Epithelial cell of proximal tubule (primary cell): ENCODE results near the gene TTLL7. TPM values are rescaled to one million over a fixed set of nuclear protein-coding genes. Genes with fewer than 3 reads are reported as not detected.

ENCODE experiments used
- DNase-seq: peaks from one replicate; pipeline ENCODE4 v3.0.0-alpha.2; 2011; ENCODE audit warnings: low read depth
- H3K4me3 ChIP-seq: 2 replicates; pipeline ENCODE4 v1.5.1; 2011; ENCODE audit warnings: low read depth, mild to moderate bottlenecking, low read length
- total RNA-seq: library from RNA; depleted of rRNA; stranded (reverse); fragments of >200 nt; gene quantifications from 2 replicates; pipeline ENCODE4 v1.2.3, GENCODE V29; 2015
- TF ChIP-seq, protein P1 (sequence below): conservative IDR thresholded peaks from 2 replicates; pipeline ENCODE4 v1.5.1; 2012; ENCODE audit warnings: low read depth, mild to moderate bottlenecking, low read length

The TTLL7 gene
- total RNA-seq, 1 donor from 2014 or later: 5.3 TPM

DNA sequence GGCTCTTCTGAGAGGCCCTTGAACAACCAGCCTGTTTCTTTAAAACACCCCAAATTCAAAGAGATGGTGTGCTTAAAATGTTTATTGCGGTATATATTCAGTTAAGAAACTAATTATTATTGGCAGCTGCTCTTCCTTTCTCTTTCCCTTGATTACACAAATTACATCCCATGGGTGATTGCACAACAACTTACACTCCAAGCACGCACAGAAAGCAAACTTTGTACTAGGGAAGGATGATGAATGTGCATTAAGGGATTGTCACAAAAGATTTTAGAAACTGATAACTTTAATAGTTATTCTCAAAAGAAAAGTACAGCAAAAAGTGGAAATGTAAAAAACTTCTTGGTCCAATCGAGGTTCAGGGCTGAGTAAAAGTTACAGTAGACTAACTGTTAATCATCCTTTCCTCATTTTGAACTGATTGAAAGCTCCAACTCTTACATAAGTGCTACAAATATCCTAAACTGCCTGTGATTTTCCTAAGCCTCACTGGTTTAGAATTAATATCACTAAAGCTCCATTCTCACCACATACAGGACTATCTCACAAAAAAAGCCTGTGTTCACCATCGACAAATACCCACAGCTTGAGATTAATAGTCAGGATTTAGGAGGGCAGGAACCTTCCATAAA is 153.4 kb downstream of the TTLL7 start:
- no peak for DNase-seq
- H3K4me3 ChIP-seq: no peak overlapping the region
- TF ChIP-seq, protein P1, sequence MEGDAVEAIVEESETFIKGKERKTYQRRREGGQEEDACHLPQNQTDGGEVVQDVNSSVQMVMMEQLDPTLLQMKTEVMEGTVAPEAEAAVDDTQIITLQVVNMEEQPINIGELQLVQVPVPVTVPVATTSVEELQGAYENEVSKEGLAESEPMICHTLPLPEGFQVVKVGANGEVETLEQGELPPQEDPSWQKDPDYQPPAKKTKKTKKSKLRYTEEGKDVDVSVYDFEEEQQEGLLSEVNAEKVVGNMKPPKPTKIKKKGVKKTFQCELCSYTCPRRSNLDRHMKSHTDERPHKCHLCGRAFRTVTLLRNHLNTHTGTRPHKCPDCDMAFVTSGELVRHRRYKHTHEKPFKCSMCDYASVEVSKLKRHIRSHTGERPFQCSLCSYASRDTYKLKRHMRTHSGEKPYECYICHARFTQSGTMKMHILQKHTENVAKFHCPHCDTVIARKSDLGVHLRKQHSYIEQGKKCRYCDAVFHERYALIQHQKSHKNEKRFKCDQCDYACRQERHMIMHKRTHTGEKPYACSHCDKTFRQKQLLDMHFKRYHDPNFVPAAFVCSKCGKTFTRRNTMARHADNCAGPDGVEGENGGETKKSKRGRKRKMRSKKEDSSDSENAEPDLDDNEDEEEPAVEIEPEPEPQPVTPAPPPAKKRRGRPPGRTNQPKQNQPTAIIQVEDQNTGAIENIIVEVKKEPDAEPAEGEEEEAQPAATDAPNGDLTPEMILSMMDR: no peak

DNA sequence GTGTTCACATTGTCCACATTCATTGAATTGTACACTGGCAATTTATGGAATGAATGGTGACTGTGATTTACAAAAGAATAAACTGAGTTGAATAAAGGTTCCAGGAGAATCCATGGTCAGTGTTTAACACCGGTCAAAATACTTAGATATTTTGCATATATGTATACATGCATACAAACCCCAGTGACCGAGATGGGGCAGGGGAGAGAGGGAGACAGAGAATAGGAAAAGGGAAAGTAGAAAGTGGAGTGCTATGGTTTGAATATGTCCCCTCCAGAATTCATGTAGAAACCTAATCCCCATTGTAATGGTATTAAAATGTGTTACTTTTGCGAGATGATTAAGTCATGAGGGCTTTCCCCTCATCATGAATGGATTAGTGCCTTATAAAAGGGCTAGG is 154.4 kb downstream of the TTLL7 start:
- TF ChIP-seq, protein P1: no peak
- no peak overlapping the region for H3K4me3 ChIP-seq
- no peak for DNase-seq

DNA sequence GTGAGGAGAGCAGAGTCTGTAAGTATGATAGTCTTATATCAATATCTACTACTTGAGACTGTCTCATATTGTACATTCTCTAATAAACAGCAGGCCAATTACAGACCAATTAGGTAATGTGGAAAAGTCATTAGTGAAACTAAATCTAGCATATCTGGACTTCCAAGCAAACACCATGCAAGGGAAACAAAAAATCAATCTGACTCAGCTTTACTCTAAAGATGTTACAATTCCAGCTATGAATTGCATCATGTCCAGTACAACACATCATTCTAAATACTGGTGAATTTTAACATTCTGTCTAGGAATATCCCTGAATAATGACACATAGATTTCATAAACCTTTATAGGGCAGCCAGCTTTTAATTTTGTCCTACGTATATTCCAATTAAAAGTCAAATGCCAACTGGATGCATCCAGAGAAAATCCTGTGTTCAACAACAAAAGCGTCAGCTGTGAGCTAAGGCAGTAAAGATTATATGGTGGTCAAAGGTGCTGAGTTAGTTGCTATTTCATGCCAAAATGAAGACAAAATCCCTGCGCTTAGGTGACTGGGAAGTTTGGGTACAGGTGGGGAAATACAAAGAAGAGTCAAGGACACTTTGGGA is 159.3 kb downstream of the TTLL7 start:
- DNase-seq: no peak
- TF ChIP-seq, protein P1: no peak
- no peak overlapping the region for H3K4me3 ChIP-seq

DNA sequence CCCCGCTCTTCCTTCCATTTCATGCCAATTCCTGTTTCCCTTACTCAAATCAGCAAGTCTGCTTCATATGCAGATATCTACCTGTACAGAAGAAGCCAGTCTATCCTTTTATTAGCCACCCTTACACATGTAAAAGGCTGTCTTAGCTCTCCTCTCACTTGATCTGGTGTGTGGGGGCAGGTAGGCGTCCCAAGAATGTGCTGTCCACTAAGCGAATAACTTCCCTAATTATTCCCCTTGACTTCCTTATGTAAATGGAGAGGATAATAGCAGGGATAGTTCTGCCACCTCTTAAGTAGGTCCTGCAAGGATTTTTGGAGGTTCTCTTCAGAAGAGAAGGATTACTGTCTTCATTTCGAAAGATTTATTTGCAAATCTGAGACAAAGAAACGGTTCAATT is 160.4 kb downstream of the TTLL7 start:
- H3K4me3 ChIP-seq: no peak overlapping the region
- no peak for DNase-seq
- TF ChIP-seq, protein P1: no peak

DNA sequence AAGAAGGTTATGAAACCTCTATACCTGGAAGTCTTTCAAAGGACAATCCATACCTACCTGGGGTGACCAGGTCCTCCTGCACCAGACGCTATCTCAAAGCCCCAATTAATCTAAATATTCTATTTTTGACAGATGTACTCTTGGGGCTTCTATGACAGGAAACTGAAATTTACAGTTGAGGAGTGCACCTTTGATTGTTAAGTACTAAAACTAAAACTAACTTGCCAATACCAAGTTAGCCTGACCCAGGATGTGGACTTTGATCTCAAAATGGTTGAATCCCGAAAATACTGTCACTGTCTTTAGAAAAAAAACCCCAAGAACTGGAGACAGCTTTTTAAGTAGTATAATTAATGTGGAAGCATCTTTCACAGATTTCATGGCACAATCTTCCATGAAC is 162.4 kb downstream of the TTLL7 start:
- no peak for DNase-seq
- TF ChIP-seq, protein P1: no peak
- H3K4me3 ChIP-seq: no peak overlapping the region

DNA sequence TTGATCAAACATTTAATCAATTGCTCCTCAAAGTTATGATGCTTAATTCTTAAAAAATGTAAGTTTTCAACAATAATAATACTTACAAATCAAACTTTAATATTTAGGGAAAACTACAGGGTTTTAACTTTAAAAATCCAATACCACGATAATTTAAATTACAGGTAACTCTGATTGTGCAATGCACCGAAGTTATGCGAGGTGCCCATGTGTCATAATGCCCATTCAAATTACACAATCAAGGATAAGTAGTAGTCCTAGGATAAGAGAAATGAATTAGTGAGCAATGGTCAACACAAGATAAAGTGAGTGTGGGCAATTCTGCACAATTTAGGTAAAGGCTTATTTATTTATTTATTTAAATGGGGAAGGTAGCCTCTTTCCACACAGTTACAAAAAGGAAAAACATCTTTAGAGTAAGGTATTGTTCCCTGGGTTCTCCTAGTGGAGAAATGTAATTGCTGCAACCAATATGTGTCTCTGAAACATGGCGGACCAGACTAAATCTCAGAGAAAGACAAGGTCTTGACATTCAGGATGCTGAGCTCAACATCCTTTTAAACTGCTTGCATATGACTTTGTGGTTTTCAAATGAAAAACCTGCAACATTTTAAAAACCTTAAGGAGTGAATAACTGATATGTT is 164.2 kb downstream of the TTLL7 start:
- TF ChIP-seq, protein P1: peak; percentile 18
- no peak for DNase-seq
- H3K4me3 ChIP-seq: no peak overlapping the region
